Activated B cell treated with CpG ODN at 0.5 μM for 24 hours (primary cell): Measurements from ENCODE around the gene GCK. TPM values are rescaled to one million over a fixed set of nuclear protein-coding genes. Genes with fewer than 3 reads are reported as not detected.

Experiments
- ATAC-seq: fragments of 200-7000 bp; cut with Tn5 transposase; one replicate; pipeline ENCODE4 v1.10.0; 2021; ENCODE audit warnings: low read depth, mild to moderate bottlenecking, moderate library complexity
- CTCF ChIA-PET: fragments of 350-600 bp; sonication (Branson Sonifier 250); formaldehyde crosslinking; loops from one replicate; lab custom pipeline; 2021; ENCODE audit warnings: antibody characterized with exemption; lab: Charles Lee
- POLR2A ChIA-PET: fragments of 350-600 bp; sonication (Branson Sonifier 250); formaldehyde crosslinking; loops from one replicate; lab custom pipeline; 2021; ENCODE audit warnings: antibody characterized with exemption; lab: Charles Lee
- DNase-seq: peaks from one replicate; pipeline ENCODE4 v3.0.0; 2022
- H3K27ac Mint-ChIP-seq: one replicate; pipeline ENCODE4 v1.8.0; 2020; ENCODE audit warnings: mixed read lengths
- H3K27me3 Mint-ChIP-seq: one replicate; pipeline ENCODE4 v1.8.0; 2021; ENCODE audit warnings: mixed read lengths
- H3K36me3 Mint-ChIP-seq: one replicate; pipeline ENCODE4 v1.8.0; 2021; ENCODE audit warnings: low read depth, mixed read lengths
- H3K4me1 Mint-ChIP-seq: one replicate; pipeline ENCODE4 v1.8.0; 2021; ENCODE audit warnings: mixed read lengths
- H3K4me3 Mint-ChIP-seq: one replicate; pipeline ENCODE4 v1.8.0; 2020; ENCODE audit warnings: mild to moderate bottlenecking, mixed read lengths
- H3K9me3 Mint-ChIP-seq: one replicate; pipeline ENCODE4 v1.8.0; 2020; ENCODE audit warnings: mixed read lengths
- intact Hi-C: fragments of 100-400 bp; cut with micrococcal nuclease; formaldehyde crosslinking; loops from one replicate; pipeline ENCODE4 v1.15.1; 2024
- total RNA-seq: library from RNA; stranded (reverse); gene quantifications from 2 replicates; pipeline ENCODE4 v1.2.3, GENCODE V29; 2022
- TF ChIP-seq, protein P1 (sequence below): fragments of 200-600 bp; IDR thresholded peaks from one replicate; pipeline ENCODE4 v1.8.0; 2022; ENCODE audit warnings: antibody characterized with exemption, mild to moderate bottlenecking

The GCK gene
- total RNA-seq, 1 donor from 2014 or later = 0.13 TPM

DNA sequence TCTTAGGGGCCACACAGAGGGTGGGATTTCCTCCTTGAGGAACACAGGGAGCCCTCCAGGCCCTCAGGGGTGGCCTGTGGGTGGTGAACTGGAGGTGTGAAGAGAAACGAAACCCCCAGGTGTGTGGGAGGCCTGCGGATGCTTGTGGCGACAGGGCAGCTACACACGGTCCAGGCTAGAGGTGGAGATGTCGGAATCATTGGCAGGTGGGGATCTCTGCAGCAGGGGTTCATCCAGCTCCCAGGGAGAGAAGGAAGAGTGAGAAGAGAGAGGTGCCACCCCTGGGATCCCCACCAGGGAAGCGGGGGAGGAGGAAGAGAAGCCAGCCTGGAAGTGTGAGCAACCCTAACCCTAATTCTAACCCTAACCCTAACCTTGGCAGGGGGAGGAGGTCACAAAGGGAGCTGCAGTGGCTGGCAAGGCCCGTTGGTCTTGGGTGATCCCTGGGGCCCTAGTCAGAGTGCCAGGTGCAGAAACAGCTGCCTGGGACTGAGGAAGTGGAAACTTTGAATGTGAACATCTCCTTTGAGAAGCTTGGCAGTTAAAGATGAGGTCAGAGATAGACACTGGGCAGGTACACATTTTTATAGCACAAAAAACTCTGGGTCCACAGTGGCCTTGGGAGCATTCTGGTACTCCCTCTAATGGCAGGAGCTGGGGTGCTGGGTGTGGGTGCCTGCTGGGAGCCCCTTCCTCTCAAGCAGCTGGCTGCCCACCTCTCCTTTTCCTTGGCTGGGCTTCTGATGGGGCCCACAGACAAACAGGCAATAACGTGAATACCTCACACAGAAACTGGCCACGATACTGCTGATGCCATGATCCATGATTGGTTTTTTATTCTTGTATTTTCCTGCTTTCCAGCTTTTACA is 91.9 kb downstream of the GCK start:
- H3K27ac Mint-ChIP-seq = peak overlapping the region; percentile 91
- intact Hi-C loops = loop anchor here (1.0 to 2.0 kb wide), 4 partner anchors 8 to 50 kb away; partner anchors contain the start of genes POLD2 and POLM
- TF ChIP-seq, protein P1, sequence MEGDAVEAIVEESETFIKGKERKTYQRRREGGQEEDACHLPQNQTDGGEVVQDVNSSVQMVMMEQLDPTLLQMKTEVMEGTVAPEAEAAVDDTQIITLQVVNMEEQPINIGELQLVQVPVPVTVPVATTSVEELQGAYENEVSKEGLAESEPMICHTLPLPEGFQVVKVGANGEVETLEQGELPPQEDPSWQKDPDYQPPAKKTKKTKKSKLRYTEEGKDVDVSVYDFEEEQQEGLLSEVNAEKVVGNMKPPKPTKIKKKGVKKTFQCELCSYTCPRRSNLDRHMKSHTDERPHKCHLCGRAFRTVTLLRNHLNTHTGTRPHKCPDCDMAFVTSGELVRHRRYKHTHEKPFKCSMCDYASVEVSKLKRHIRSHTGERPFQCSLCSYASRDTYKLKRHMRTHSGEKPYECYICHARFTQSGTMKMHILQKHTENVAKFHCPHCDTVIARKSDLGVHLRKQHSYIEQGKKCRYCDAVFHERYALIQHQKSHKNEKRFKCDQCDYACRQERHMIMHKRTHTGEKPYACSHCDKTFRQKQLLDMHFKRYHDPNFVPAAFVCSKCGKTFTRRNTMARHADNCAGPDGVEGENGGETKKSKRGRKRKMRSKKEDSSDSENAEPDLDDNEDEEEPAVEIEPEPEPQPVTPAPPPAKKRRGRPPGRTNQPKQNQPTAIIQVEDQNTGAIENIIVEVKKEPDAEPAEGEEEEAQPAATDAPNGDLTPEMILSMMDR = no peak
- no peaks in the 10 kb centered on the region for H3K36me3 Mint-ChIP-seq
- no peaks in the 10 kb centered on the region for H3K9me3 Mint-ChIP-seq
- ATAC-seq (peak; percentile 89), DNase-seq (peak; percentile 53)
- peaks cover 79% of the 10 kb centered on the region for H3K4me1 Mint-ChIP-seq
- peak overlapping the region; percentile 15 for H3K4me3 Mint-ChIP-seq
- POLR2A ChIA-PET = interaction anchor here (0.5 to 2.4 kb wide), 14 partner anchors 8 to 661 kb away, joined by 3 to 20 read pairs (median 5); partner anchors contain the start of genes DBNL, PGAM2 and POLD2
- no peaks in the 10 kb centered on the region for H3K27me3 Mint-ChIP-seq
- CTCF ChIA-PET = interaction anchor here (0.9 to 1.1 kb wide), 3 partner anchors 22 to 103 kb away, joined by 3 to 4 read pairs (median 3); partner anchors contain the start of gene YKT6

DNA sequence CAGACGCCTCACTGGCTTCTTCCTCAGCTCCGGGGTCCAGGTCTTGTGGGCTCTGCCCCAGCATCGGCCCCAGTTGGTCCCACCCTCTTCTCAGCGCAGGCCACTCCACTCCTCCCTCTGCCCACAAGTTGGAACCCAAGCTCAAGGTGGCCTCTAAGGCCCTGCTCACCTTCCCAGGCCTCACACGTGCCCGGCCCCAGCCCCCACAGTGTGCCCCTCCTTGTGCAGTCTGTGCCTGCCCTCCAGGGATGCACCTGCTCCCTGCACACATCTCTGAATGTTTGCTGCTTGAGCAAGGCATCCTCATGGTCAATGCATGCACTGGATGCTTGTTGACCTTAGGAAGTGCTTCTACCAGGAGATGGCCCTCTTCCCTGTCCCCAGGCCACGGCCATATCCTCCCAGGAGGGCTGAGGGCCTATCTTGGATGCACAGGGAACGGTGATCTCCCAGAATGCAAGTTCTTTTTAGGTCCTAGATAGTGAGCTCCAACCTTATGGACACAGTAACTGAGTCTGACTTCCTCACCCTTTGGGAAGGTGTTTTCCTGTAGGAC is 92.8 kb downstream of the GCK start:
- no peaks in the 10 kb centered on the region for H3K36me3 Mint-ChIP-seq
- intact Hi-C loops = loop anchor here (2.0 kb wide), 2 partner anchors 26 to 50 kb away; partner anchors contain the start of gene POLD2
- ChIA-PET POLR2A (interaction anchor here (1.2 to 2.4 kb wide), 4 partner anchors 9 to 37 kb away, joined by 3 to 20 read pairs (median 5); partner anchors contain the start of gene POLD2), CTCF (no interaction called here)
- DNase-seq (no peak), ATAC-seq (no peak)
- peak overlapping the region; percentile 91 for H3K27ac Mint-ChIP-seq
- no peaks in the 10 kb centered on the region for H3K27me3 Mint-ChIP-seq
- TF ChIP-seq, protein P1 = no peak
- H3K4me1 Mint-ChIP-seq = peaks cover 74% of the 10 kb centered on the region
- no peaks in the 10 kb centered on the region for H3K9me3 Mint-ChIP-seq
- no peak overlapping the region for H3K4me3 Mint-ChIP-seq

DNA sequence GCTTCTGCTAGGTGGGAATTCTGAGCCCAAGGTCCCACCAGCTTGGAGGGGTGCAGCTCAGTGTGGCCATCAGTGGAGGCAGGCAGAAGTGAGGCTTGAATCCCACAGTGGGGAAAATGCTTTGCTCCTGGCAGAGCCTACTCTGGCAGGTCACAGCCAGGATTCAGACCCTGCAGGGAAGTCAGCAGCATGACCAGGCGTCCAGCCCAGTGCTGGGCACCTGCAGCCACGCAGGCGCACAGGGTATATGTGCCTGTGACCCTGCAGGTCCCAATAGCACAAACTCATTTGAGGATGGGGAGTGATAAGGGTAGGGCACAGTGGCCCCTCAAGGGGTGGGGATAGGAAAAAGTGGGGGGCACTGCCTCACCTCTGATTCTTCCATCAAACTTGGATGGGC is 93.5 kb downstream of the GCK start:
- Mint-ChIP-seq H3K4me3 (no peak overlapping the region), H3K9me3 (no peaks in the 10 kb centered on the region), H3K4me1 (peaks cover 67% of the 10 kb centered on the region), H3K36me3 (no peaks in the 10 kb centered on the region), H3K27me3 (no peaks in the 10 kb centered on the region), H3K27ac (no peak overlapping the region)
- no peak for DNase-seq
- intact Hi-C loops = loop anchor here (2.0 kb wide), 2 partner anchors 27 to 51 kb away; partner anchors contain the start of gene POLD2
- ChIA-PET CTCF (no interaction called here), POLR2A (no interaction called here)
- TF ChIP-seq, protein P1 = no peak
- no peak for ATAC-seq

DNA sequence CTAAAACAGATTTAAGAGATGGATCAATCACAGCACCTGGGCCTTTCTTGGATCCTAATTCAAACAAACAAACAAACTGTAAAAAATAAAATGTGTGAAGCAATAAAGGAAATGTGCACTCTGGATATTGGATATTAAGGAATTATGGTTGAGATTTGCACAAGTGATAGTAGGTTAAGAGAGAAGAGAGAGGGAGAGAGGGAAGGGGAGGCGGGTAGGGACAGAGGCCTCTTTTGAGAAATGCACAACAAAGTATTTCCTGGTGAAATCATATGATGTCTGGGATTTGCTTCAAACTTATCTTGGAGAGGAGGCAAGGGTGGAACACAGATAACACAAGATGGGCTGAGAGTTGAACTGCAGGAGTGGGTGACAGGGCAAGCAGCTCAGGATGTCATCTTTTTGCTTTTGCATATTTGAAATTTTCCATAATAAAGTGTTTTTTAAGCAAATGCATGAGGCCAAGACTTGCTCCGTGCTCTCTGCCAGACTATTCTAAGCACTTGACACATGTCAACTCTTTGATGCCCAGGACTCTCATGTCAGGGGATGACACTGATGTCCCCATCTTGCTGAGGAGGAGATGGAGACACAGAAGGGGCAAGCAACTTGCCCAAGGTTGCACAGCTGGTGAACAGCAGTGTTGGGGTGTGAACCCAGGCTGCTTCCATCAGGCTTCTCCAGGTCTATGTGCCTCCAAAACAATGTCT is 94.2 kb downstream of the GCK start:
- DNase-seq = no peak
- intact Hi-C loops = no loop called here
- H3K4me3 Mint-ChIP-seq = no peak overlapping the region
- ATAC-seq = no peak
- ChIA-PET CTCF (no interaction called here), POLR2A (no interaction called here)
- no peaks in the 10 kb centered on the region for H3K36me3 Mint-ChIP-seq
- H3K4me1 Mint-ChIP-seq = peaks cover 60% of the 10 kb centered on the region
- TF ChIP-seq, protein P1 = no peak
- no peaks in the 10 kb centered on the region for H3K9me3 Mint-ChIP-seq
- H3K27ac Mint-ChIP-seq = peak overlapping the region; percentile 46
- no peaks in the 10 kb centered on the region for H3K27me3 Mint-ChIP-seq
